ENCODE results near the gene P2RX7. TPM values are rescaled to one million over a fixed set of nuclear protein-coding genes. Genes with fewer than 3 reads are reported as not detected.

P2RX7 gene
- total and polyA plus RNA-seq, 2 experiments from 2014 or later: 0.90 to 1.7 TPM

DNA sequence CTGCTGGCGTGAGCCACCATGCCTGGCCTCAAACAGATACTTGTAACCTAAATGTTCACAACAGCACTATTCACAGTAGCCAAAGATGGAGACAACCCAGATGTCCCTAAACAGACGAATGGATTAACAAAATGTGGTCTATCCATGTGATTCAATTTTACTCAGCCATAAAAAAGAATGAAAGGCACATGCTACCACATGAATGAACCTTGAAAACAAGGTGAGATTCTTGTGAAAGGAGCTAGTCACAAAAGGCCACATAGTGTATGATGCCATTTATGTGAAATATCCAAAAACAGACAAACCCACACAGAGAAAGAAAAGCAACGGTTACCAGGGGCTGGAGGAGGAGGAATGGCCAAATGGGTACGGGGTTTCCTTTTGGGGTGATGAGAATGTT, 19.6 kb upstream of the P2RX7 start:
- Histone ChIP-seq H3K4me3 (no peak overlapping the region), H3K27ac (no peak overlapping the region), H3K36me3 (replicated peaks; ENCODE audit: insufficient read depth, low read depth) (no peaks in the 10 kb centered on the region), H2AFZ (no peak overlapping the region), H4K20me1 (ENCODE audit: insufficient read depth, poor library complexity, severe bottlenecking) (no peaks in the 10 kb centered on the region), H3K4me1 (ENCODE audit: insufficient read depth) (no peaks in the 10 kb centered on the region), H3K9me3 (ENCODE audit: low read depth) (no peaks in the 10 kb centered on the region), H3K79me2 (no peaks in the 10 kb centered on the region), H3K27me3 (no peaks in the 10 kb centered on the region), H3K4me2 (no peak overlapping the region), H3K9me2 (replicated peaks; ENCODE audit: insufficient read depth) (no peaks in the 10 kb centered on the region)
- 72% methylated on average over 4 of the region's 4 CpGs for WGBS (ENCODE audit: low lambda C conversion rate, missing lambda C conversion rate)
- DNase-seq (ENCODE audit: low spot score): no peak
- no peak for TF ChIP-seq EZH2phosphoT487 (IDR thresholded peaks at IDR 0.05; ENCODE audit: low read depth, severe bottlenecking, unreplicated experiment)

DNA sequence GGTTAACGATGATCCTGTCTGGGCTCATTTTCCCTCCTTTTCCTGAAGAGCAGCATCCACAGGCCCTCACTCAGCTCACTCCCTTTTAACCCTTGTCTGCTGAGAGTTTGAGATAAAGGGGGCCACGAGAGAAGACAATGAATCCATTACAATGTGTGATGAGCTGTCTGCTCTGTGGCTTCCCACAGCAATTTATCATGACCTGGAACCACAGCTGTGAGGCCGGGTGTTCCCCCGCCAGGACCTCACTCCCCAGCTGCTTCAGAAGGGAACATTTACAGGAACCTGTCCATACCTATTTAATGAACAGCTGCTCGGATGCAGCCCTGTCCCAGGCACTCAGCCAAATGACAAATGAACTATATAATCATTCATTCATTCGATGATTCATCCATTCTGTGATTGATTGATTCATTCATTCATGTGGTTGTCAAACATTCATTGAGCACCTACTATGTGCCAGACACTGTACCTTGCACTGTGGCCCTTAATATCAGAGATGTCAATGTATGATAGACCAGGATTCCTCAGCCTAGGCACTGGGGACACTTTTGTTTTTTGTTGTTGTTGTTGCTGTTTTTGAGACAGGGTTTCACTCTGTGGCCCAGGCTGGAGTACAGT, 18.5 kb upstream of the P2RX7 start:
- H3K4me2 ChIP-seq: no peak overlapping the region
- no peak overlapping the region for H3K27ac ChIP-seq
- no peaks in the 10 kb centered on the region for H3K4me1 ChIP-seq (ENCODE audit: insufficient read depth)
- 59% methylated on average over 6 of the region's 6 CpGs for WGBS (ENCODE audit: low lambda C conversion rate, missing lambda C conversion rate)
- DNase-seq (ENCODE audit: low spot score): no peak
- no peaks in the 10 kb centered on the region for H3K9me2 ChIP-seq (replicated peaks; ENCODE audit: insufficient read depth)
- TF ChIP-seq EZH2 (IDR thresholded peaks at IDR 0.05; ENCODE audit: borderline replicate concordance) (no peak), CTCF (IDR thresholded peaks at IDR 0.05; ENCODE audit: poor library complexity) (no peak), EZH2phosphoT487 (IDR thresholded peaks at IDR 0.05; ENCODE audit: low read depth, severe bottlenecking, unreplicated experiment) (no peak)
- no peaks in the 10 kb centered on the region for H3K36me3 ChIP-seq (replicated peaks; ENCODE audit: insufficient read depth, low read depth)
- no peaks in the 10 kb centered on the region for H3K79me2 ChIP-seq
- no peak overlapping the region for H2AFZ ChIP-seq
- no peaks in the 10 kb centered on the region for H3K27me3 ChIP-seq
- H3K4me3 ChIP-seq: no peak overlapping the region
- no peaks in the 10 kb centered on the region for H3K9me3 ChIP-seq (ENCODE audit: low read depth)
- H4K20me1 ChIP-seq (ENCODE audit: insufficient read depth, poor library complexity, severe bottlenecking): no peaks in the 10 kb centered on the region

GRCh38 chr12:121114806-121115205, 17.9 kb upstream of the P2RX7 start:
- Histone ChIP-seq H3K9me2 (replicated peaks; ENCODE audit: insufficient read depth) (no peaks in the 10 kb centered on the region), H3K9me3 (ENCODE audit: low read depth) (no peaks in the 10 kb centered on the region), H3K4me1 (ENCODE audit: insufficient read depth) (no peaks in the 10 kb centered on the region), H2AFZ (no peak overlapping the region), H3K27me3 (no peaks in the 10 kb centered on the region), H3K4me2 (no peak overlapping the region), H3K27ac (no peak overlapping the region), H3K4me3 (no peak overlapping the region), H3K79me2 (no peaks in the 10 kb centered on the region), H4K20me1 (ENCODE audit: insufficient read depth, poor library complexity, severe bottlenecking) (no peaks in the 10 kb centered on the region), H3K36me3 (replicated peaks; ENCODE audit: insufficient read depth, low read depth) (no peaks in the 10 kb centered on the region)
- no peak for DNase-seq (ENCODE audit: low spot score)
- TF ChIP-seq EZH2 (IDR thresholded peaks at IDR 0.05; ENCODE audit: borderline replicate concordance) (no peak), EZH2phosphoT487 (IDR thresholded peaks at IDR 0.05; ENCODE audit: low read depth, severe bottlenecking, unreplicated experiment) (no peak), CTCF (IDR thresholded peaks at IDR 0.05; ENCODE audit: poor library complexity) (no peak)
- 71% methylated on average over 2 of the region's 2 CpGs for WGBS (ENCODE audit: low lambda C conversion rate, missing lambda C conversion rate)

GRCh38 chr12:121115530-121115929, 17.1 kb upstream of the P2RX7 start:
- Histone ChIP-seq H4K20me1 (ENCODE audit: insufficient read depth, poor library complexity, severe bottlenecking) (no peaks in the 10 kb centered on the region), H3K4me1 (ENCODE audit: insufficient read depth) (no peaks in the 10 kb centered on the region), H3K4me3 (no peak overlapping the region), H3K9me2 (replicated peaks; ENCODE audit: insufficient read depth) (no peaks in the 10 kb centered on the region), H3K36me3 (replicated peaks; ENCODE audit: insufficient read depth, low read depth) (no peaks in the 10 kb centered on the region), H3K4me2 (no peak overlapping the region), H3K27me3 (no peaks in the 10 kb centered on the region), H3K79me2 (no peaks in the 10 kb centered on the region), H2AFZ (no peak overlapping the region), H3K27ac (no peak overlapping the region), H3K9me3 (ENCODE audit: low read depth) (no peaks in the 10 kb centered on the region)
- no peak for TF ChIP-seq EZH2 (IDR thresholded peaks at IDR 0.05; ENCODE audit: borderline replicate concordance)
- TF ChIP-seq EZH2phosphoT487 (IDR thresholded peaks at IDR 0.05; ENCODE audit: low read depth, severe bottlenecking, unreplicated experiment): no peak
- WGBS (ENCODE audit: low lambda C conversion rate, missing lambda C conversion rate): 89% methylated on average over 4 of the region's 4 CpGs
- no peak for DNase-seq (ENCODE audit: low spot score)
